ENCODE data around the gene CUBN.
"Not testable (repeated sequence)": the region's sequence is repeated elsewhere in the genome, so short reads cannot be mapped to it uniquely, and the experiment has no call there.

CUBN gene

GRCh38 chr10:16832351-16833080, 297.1 kb downstream of the CUBN start:
- H3K4me3 ChIP-seq (ENCODE audit: low read depth, low read length) = no peak overlapping the region
- no peak for TF ChIP-seq CTCF (IDR thresholded peaks at IDR 0.05; ENCODE audit: low read depth, low read length)
- DNase-seq (ENCODE audit: low read depth) = no peak

- DNase-seq (ENCODE audit: low read depth) = no peak
- TF ChIP-seq MYC (IDR thresholded peaks at IDR 0.05; ENCODE audit: low read depth, low read length) (no peak), MAX (IDR thresholded peaks at IDR 0.05; ENCODE audit: low read depth, low read length) (no peak), POLR2A (IDR thresholded peaks at IDR 0.05; ENCODE audit: extremely low read depth, insufficient read length) (no peak), CTCF (IDR thresholded peaks at IDR 0.05; ENCODE audit: low read depth, low read length) (no peak)
- H3K4me3 ChIP-seq (ENCODE audit: low read depth, low read length) = no peak overlapping the region
Measured at GRCh38 chr10:16828701-16829175, 300.9 kb downstream of the CUBN start.

GRCh38 chr10:16828114-16828568, 301.5 kb downstream of the CUBN start:
- TF ChIP-seq CTCF (IDR thresholded peaks at IDR 0.05; ENCODE audit: low read depth, low read length) (peak; percentile 32), MYC (IDR thresholded peaks at IDR 0.05; ENCODE audit: low read depth, low read length) (no peak)
- H3K4me3 ChIP-seq (ENCODE audit: low read depth, low read length) = no peak overlapping the region
- peak; percentile 72 for DNase-seq (ENCODE audit: low read depth)

- H3K4me3 ChIP-seq (ENCODE audit: low read depth, low read length); DNase-seq (ENCODE audit: low read depth): not testable (repeated sequence)
Measured at GRCh38 chr10:16827474-16827873, 302.1 kb downstream of the CUBN start.

GRCh38 chr10:16822726-16823360, 306.8 kb downstream of the CUBN start:
- no peak overlapping the region for H3K4me3 ChIP-seq (ENCODE audit: low read depth, low read length)
- TF ChIP-seq MAX (IDR thresholded peaks at IDR 0.05; ENCODE audit: low read depth, low read length) (no peak), MYC (IDR thresholded peaks at IDR 0.05; ENCODE audit: low read depth, low read length) (no peak), POLR2A (IDR thresholded peaks at IDR 0.05; ENCODE audit: extremely low read depth, insufficient read length) (no peak), CTCF (IDR thresholded peaks at IDR 0.05; ENCODE audit: low read depth, low read length) (no peak)
- DNase-seq (ENCODE audit: low read depth) = no peak

- TF ChIP-seq MYC (IDR thresholded peaks at IDR 0.05; ENCODE audit: low read depth, low read length) = no peak
- TF ChIP-seq MAX (IDR thresholded peaks at IDR 0.05; ENCODE audit: low read depth, low read length) = no peak
- no peak for TF ChIP-seq CTCF (IDR thresholded peaks at IDR 0.05; ENCODE audit: low read depth, low read length)
- no peak for TF ChIP-seq POLR2A (IDR thresholded peaks at IDR 0.05; ENCODE audit: extremely low read depth, insufficient read length)
- no peak overlapping the region for H3K4me3 ChIP-seq (ENCODE audit: low read depth, low read length)
- DNase-seq (ENCODE audit: low read depth) = no peak
Measured at GRCh38 chr10:16822027-16822426, 307.6 kb downstream of the CUBN start.
